Measurements from ENCODE around the gene BMPR1A. TPM values are rescaled to one million over a fixed set of nuclear protein-coding genes. Genes with fewer than 3 reads are reported as not detected.

The BMPR1A gene
- total RNA-seq, 1 experiment from 2014 or later = 21.4 TPM

- H3K4me1 Mint-ChIP-seq (ENCODE audit: low read depth, unreplicated experiment) = no peaks in the 10 kb centered on the region
- no peaks in the 10 kb centered on the region for H3K27me3 Mint-ChIP-seq (ENCODE audit: unreplicated experiment)
- H3K9me3 Mint-ChIP-seq (ENCODE audit: low read depth, unreplicated experiment) = no peaks in the 10 kb centered on the region
- no peak overlapping the region for H3K4me3 Mint-ChIP-seq (ENCODE audit: low read depth, unreplicated experiment)
- TF ChIP-seq CTCF (IDR thresholded peaks at IDR 0.05; ENCODE audit: unreplicated experiment) = no peak
- no peaks in the 10 kb centered on the region for H3K36me3 Mint-ChIP-seq (ENCODE audit: insufficient read depth, unreplicated experiment)
- CTCF ChIA-PET = interaction anchor here (0.6 kb wide), 1 partner anchor 1381 kb away, joined by 6 read pairs; no protein-coding TSS in a partner anchor
- DNase-seq = no peak
- no peak overlapping the region for H3K27ac Mint-ChIP-seq (ENCODE audit: unreplicated experiment)
- BruUV-seq (replicated peaks) = no TSS peak
- intact Hi-C loops (cut with micrococcal nuclease; ENCODE audit: unreplicated experiment) = no loop called here
Measured at GRCh38 chr10:86718556-86718955, 37.9 kb upstream of the BMPR1A start.

GRCh38 chr10:86721232-86721631, 35.2 kb upstream of the BMPR1A start:
- intact Hi-C loops (cut with micrococcal nuclease; ENCODE audit: unreplicated experiment) = no loop called here
- no peak for DNase-seq
- Mint-ChIP-seq H3K27ac (ENCODE audit: unreplicated experiment) (no peak overlapping the region), H3K4me1 (ENCODE audit: low read depth, unreplicated experiment) (no peaks in the 10 kb centered on the region), H3K4me3 (ENCODE audit: low read depth, unreplicated experiment) (no peak overlapping the region), H3K9me3 (ENCODE audit: low read depth, unreplicated experiment) (no peaks in the 10 kb centered on the region), H3K27me3 (ENCODE audit: unreplicated experiment) (no peaks in the 10 kb centered on the region), H3K36me3 (ENCODE audit: insufficient read depth, unreplicated experiment) (no peaks in the 10 kb centered on the region)
- TF ChIP-seq CTCF (IDR thresholded peaks at IDR 0.05; ENCODE audit: unreplicated experiment) = no peak
- CTCF ChIA-PET = no interaction called here
- BruUV-seq (replicated peaks) = no TSS peak

- no peak for DNase-seq
- no peaks in the 10 kb centered on the region for H3K9me3 Mint-ChIP-seq (ENCODE audit: low read depth, unreplicated experiment)
- no peak overlapping the region for H3K27ac Mint-ChIP-seq (ENCODE audit: unreplicated experiment)
- H3K36me3 Mint-ChIP-seq (ENCODE audit: insufficient read depth, unreplicated experiment) = no peaks in the 10 kb centered on the region
- BruUV-seq (replicated peaks) = no TSS peak
- intact Hi-C loops (cut with micrococcal nuclease; ENCODE audit: unreplicated experiment) = no loop called here
- no peak for TF ChIP-seq CTCF (IDR thresholded peaks at IDR 0.05; ENCODE audit: unreplicated experiment)
- no peak overlapping the region for H3K4me3 Mint-ChIP-seq (ENCODE audit: low read depth, unreplicated experiment)
- no peaks in the 10 kb centered on the region for H3K27me3 Mint-ChIP-seq (ENCODE audit: unreplicated experiment)
- CTCF ChIA-PET = interaction anchor here (0.6 to 0.7 kb wide), 2 partner anchors 95 to 1119 kb away, joined by 4 read pairs; no protein-coding TSS in a partner anchor
- H3K4me1 Mint-ChIP-seq (ENCODE audit: low read depth, unreplicated experiment) = no peaks in the 10 kb centered on the region
Measured at GRCh38 chr10:86723009-86723408, 33.4 kb upstream of the BMPR1A start.

GRCh38 chr10:86724445-86724844, 32.0 kb upstream of the BMPR1A start:
- DNase-seq = no peak
- Mint-ChIP-seq H3K36me3 (ENCODE audit: insufficient read depth, unreplicated experiment) (no peaks in the 10 kb centered on the region), H3K9me3 (ENCODE audit: low read depth, unreplicated experiment) (no peaks in the 10 kb centered on the region), H3K27ac (ENCODE audit: unreplicated experiment) (no peak overlapping the region), H3K4me3 (ENCODE audit: low read depth, unreplicated experiment) (no peak overlapping the region), H3K27me3 (ENCODE audit: unreplicated experiment) (no peaks in the 10 kb centered on the region), H3K4me1 (ENCODE audit: low read depth, unreplicated experiment) (no peaks in the 10 kb centered on the region)
- BruUV-seq (replicated peaks) = no TSS peak
- no peak for TF ChIP-seq CTCF (IDR thresholded peaks at IDR 0.05; ENCODE audit: unreplicated experiment)
- intact Hi-C loops (cut with micrococcal nuclease; ENCODE audit: unreplicated experiment) = no loop called here
- CTCF ChIA-PET = no interaction called here

All from Calu3 (cell line).